Stimulated activated CD4-positive, alpha-beta T cell treated with anti-CD3 and anti-CD28 coated beads, Interleukin-4, amount 100 ng/mL, for 4 hours (primary cell): ENCODE data around the gene OSBP2.

Experiments
- DNase-seq, 2 experiments: peaks; one replicate each; pipeline ENCODE4 v3.0.0-alpha.2; 2020

The OSBP2 gene

GRCh38 chr22:30680991-30681770 lies 13.5 kb upstream of the OSBP2 start:
- DNase-seq = no peak

DNA sequence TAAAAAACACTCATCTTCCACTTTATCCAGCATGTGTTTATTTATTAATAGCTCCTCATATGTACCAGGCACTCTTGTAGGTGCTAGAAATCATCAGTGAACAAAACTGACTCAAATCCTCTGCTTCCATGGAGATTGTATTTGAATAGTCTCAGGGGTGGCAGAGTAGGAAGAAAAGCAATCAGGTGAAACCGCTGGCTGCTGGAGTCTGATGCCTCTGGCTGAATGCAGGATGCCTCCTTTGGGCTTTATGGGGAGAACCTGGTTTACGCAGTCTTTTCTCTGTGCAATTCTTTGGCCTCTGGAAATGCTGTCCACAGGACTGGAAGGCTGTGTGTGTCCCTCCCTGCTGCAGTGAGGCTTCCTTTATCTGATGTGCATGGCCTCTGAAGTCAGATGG lies 12.8 kb upstream of the OSBP2 start:
- no peak for DNase-seq

GRCh38 chr22:30685178-30685577 lies 9.5 kb upstream of the OSBP2 start:
- DNase-seq = no peak

- DNase-seq = no peak
Observed at GRCh38 chr22:30687358-30687757, 7.3 kb upstream of the OSBP2 start.

- no peak for DNase-seq
Observed at GRCh38 chr22:30689622-30690021, 5.1 kb upstream of the OSBP2 start.

DNA sequence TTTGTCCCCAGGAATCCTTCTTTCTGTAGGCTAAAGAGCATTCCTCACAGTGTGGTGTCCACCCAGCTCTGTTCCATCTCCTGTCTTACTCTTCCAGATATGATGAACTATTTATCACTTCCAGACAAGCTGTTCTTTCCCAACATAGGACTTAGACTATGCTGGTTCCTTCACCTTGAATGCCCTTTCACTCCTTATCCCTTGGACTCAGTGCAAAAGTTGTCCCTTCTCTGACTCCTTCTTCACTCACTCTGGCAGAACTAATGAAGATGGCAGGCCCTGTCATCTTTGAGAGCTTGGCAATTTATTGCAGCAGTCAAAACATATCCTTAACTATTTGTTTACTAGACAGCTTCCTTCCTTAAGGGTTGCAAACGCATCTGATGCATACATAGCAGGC lies 3.5 kb upstream of the OSBP2 start:
- DNase-seq = no peak

DNA sequence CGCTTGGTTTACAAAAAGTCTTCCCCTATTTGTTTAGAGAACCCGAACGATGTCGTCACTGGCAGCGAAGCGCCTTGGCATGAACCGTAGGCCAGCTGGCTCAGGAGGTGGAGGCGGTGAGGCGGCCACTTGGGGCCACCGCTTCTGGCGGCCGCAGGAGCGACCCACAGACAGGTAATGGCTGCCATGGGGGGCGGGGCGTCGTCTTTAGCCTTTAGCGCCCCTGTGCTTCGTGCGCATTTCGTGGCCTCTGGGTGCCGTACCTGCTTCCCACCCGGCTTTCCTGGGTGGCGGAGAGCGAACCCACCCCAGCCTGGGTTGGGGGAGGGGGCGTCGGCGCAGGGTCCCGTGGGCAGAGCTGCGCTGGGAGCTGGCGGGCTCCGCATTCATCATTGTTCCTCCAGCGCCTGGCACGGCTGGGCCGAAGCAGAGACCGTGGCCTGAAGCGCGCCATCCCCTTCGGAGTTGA lies 469 bp upstream of the OSBP2 start:
- peak; percentile 51 to 52 for DNase-seq

GRCh38 chr22:30695351-30695851 lies 727 bp downstream of the OSBP2 start:
- no peak for DNase-seq

DNA sequence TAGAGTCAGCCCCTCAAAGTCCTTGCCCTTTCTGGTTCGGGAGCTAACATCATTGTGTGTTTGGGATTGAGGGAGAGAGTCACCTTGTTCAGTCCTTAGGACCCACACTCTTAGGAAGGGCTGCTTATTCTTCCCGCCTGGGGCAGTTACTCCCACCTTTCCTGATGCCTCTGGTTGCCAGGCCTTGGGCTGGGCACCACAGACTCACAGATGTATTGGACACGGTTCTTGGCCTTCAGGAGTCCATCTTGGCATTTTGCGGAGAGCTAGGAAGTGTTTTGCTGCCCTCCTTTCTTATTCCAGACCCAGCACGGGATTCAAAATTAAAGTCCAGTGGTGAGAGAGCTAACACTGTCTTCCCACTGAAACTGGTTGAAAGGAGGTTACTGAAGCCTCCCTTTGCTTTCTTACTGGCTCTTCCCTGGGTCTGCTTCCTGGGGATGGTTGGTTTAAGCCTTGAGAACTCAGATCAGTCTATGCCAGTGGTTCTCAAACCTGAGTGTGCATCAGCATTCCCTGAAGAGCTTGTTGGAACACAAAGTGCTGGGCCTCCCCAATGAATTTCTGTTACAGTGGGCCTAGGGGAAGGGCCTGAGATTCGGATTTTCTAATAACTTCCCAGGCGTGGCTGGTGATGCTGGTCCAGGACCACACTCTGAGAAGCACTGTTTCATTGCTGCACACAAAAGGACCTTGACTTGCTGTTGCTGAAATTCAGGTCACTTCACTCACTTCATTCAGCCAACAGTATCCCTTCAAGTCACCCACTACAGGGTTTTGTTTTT lies 1.4 kb downstream of the OSBP2 start:
- no peak for DNase-seq

DNA sequence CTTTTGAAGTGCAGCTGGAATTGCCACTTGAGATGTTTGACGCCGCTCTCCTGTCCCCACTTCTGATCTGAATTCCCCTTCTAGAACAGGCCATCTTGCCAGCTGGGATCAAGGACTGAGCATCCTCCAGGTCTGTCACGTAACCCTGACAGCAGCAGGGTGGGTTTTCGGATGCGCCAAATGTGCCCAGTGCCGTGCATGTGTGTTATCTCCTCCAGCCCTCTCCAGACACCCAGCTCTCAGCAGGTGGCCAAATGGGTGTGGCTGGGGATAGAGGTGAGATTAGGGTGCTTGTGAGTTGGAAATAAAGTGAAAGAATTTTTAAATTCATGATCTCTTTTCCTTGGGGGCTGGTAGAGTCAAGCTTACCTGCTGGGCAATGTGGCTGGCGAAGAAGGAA lies 3.3 kb downstream of the OSBP2 start:
- DNase-seq = no peak

GRCh38 chr22:30701872-30702271 lies 7.2 kb downstream of the OSBP2 start:
- no peak for DNase-seq

DNA sequence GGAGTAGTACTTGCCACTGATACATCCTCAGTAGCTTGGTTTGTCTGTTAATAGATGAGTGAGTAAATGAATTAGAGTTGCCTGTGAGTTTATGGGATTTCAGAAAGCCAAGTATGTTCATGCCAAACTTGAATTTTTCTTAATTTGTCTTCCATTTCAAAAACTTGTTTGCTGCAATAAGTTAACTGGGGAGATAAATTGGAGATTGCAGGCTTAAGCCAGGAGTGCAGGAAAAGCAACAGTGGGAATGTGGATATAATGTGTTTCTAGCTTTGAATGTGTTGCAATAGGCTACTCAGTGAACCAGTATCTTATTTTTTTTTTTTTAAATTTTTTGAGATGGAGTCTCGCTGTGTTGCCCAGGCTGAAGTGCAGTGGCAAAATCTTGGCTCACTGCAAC lies 8.2 kb downstream of the OSBP2 start:
- DNase-seq = no peak

DNA sequence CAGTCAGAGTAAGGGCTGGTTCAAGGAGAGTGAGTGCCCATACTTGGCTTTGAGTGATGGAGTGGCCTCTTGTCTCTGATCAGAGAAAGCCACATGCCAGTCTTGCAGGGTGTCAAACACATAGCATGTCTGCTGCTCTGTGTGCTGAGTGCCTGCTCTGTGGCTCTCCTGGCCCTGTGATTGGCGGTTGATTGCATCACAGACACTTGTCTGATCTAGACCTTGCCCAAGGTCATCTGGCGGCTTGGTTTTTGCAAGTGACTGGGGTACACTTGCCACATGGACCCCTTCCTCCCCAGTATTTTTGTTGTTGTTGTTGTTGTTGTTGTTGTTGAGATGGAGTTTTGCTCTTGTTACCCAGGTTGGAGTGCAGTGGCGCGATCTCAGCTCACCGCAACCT lies 10.3 kb downstream of the OSBP2 start:
- DNase-seq = no peak

- no peak for DNase-seq
Observed at GRCh38 chr22:30705710-30706651, 11.3 kb downstream of the OSBP2 start.

DNA sequence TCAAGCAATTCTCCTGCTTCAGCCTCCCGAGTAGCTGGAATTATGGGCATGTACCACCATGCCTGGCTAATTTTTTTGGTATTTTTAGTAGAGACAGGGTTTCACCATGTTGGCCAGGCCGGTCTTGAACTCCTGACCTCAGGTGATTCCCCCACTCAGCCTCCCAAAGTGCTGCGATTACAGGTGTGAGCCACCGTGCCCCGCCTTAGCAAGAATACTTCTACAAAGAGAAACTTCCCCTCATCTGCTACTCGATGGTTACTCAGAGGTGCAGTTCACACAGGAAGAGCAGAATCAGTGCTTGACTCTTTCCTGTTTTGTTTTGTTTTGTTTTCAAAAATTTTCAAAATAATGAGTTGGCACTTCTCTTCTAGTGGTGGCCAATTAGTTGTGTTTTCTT lies 15.3 kb downstream of the OSBP2 start:
- DNase-seq = peak; percentile 5 to 38

DNA sequence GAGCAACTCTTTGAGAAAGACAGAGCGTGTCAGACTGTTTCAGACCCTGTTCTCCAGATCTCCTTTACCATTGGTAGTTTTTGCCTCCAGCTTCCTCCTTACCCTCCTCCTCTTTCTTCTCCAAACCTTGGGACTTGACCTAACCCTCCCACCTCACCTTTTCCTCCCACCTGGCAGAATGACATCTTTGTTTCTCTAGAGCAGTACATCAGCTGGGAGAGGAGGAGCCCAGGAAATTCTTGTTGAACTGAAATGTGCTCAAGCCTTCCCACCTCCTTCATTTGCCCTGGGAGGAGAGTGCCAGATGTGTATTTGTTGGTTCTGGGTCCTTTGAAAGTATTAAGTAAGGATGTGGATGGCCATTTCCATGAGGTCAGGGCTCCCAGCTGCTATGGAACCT lies 17.4 kb downstream of the OSBP2 start:
- DNase-seq = no peak

DNA sequence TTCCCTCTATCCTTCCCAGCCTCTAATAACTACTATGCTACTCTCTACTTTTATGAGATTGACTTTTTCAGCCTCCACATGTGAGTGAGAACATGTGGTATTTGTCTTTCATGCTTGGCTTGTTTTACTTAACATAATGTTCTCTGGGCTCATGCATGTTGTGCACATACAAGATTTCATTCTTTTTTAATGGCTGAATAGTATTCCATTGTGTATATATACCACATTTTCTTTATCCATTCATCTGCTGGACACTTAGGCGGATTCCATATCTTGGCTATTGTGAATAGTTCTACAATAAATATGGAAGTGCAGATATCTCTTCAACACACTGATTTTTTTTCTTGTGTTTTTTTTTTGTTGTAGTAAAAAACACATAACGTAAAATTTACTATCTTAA lies 19.4 kb downstream of the OSBP2 start:
- no peak for DNase-seq

- no peak for DNase-seq
Observed at GRCh38 chr22:30717331-30717921, 22.8 kb downstream of the OSBP2 start.

- DNase-seq = no peak
Observed at GRCh38 chr22:30717952-30718351, 23.3 kb downstream of the OSBP2 start.

GRCh38 chr22:30718491-30718890 lies 23.8 kb downstream of the OSBP2 start:
- no peak for DNase-seq

DNA sequence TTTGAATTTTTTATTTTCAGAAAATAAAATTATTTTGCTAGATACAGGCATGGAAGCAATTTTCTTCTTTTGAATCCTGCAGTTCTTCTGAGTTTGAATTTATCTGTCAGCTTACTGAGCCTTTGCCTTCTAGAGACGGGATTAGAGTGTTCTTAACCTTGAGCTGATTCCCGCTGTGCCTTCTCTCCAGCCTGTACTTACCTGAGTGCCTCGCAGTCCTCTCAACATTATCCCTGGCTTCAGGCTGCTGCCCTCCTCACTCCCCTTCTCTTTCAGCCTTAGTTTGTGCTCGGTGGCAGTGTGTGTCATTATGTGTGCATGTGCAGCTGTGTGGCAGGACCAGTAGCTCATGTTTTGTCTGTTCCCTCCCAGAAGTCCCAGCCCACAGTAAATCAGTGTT lies 24.3 kb downstream of the OSBP2 start:
- no peak for DNase-seq

DNA sequence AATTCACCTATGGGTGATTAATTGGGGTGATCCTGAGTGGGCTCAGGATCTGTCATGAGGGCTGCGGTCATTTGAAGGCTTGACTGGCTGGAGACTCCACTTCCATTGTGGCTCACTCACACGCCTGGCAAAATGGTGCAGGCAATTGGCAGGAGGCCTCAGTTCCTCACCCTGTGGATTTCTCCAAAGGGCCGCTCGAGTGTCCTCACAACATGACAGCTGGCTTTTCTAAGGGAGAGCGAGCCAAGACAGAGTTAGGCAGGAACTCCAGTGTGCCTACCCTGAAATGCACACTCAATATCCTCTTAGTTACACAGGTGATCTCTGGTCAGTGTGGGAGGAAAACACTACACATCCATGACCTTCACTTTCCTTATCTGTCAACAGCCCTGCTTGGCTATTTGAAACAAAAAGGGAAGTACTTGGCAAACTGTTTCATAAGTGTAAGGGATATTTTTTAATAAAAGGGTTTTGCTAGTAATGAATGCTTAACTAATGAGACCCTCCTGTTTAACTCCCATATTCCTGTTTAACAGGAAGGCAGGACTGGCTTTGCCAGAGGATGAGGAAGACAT lies 25.7 kb downstream of the OSBP2 start:
- no peak for DNase-seq
